GM23248 (cell line): ENCODE data around the gene DNPEP. TPM values are rescaled to one million over a fixed set of nuclear protein-coding genes. Genes with fewer than 3 reads are reported as not detected.

Source experiments
- DNase-seq: peaks from one replicate; pipeline ENCODE4 v3.0.0-alpha.2; 2015
- H2AFZ ChIP-seq: fragments of 200-600 bp; sonication (generic); 2 replicates; pipeline ENCODE4 v1.6.1; 2016; ENCODE audit warnings: antibody characterized with exemption
- H3F3A ChIP-seq: fragments of 200-600 bp; sonication (generic); 2 replicates; pipeline ENCODE4 v1.6.1; 2016; ENCODE audit warnings: mild to moderate bottlenecking, antibody characterized with exemption, mixed run types; ENCODE audit not compliant: insufficient read depth
- H3K27ac ChIP-seq: fragments of 200-600 bp; sonication (generic); 2 replicates; pipeline ENCODE4 v1.5.1; 2016; ENCODE audit warnings: mild to moderate bottlenecking
- H3K27me3 ChIP-seq: fragments of 200-600 bp; sonication (generic); replicated peaks from 2 replicates; pipeline ENCODE4 v1.6.1; 2016; ENCODE audit warnings: mild to moderate bottlenecking; ENCODE audit not compliant: insufficient read depth
- H3K36me3 ChIP-seq: fragments of 200-600 bp; sonication (generic); 2 replicates; pipeline ENCODE4 v1.6.1; 2016; ENCODE audit warnings: low read depth, mild to moderate bottlenecking
- H3K4me1 ChIP-seq: fragments of 200-600 bp; sonication (generic); 2 replicates; pipeline ENCODE4 v1.6.1; 2016; ENCODE audit warnings: mild to moderate bottlenecking; ENCODE audit not compliant: insufficient read depth
- H3K4me2 ChIP-seq: fragments of 200-600 bp; sonication (generic); one replicate; pipeline ENCODE4 v1.6.1; 2016; ENCODE audit warnings: mild to moderate bottlenecking; ENCODE audit not compliant: unreplicated experiment
- H3K4me3 ChIP-seq: fragments of 200-600 bp; sonication (generic); 2 replicates; pipeline ENCODE4 v1.5.1; 2016; ENCODE audit warnings: mild to moderate bottlenecking
- H3K79me2 ChIP-seq: fragments of 200-600 bp; sonication (generic); 2 replicates; pipeline ENCODE4 v1.6.1; 2016; ENCODE audit warnings: mild to moderate bottlenecking; ENCODE audit not compliant: insufficient read depth
- H3K9ac ChIP-seq: fragments of 200-600 bp; sonication (generic); 2 replicates; pipeline ENCODE4 v1.6.1; 2016; ENCODE audit warnings: mild to moderate bottlenecking
- H3K9me2 ChIP-seq: fragments of 200-600 bp; sonication (generic); 2 replicates; pipeline ENCODE4 v1.6.1; 2016; ENCODE audit warnings: mixed run types, mild to moderate bottlenecking, moderate library complexity; ENCODE audit not compliant: insufficient read depth
- H3K9me3 ChIP-seq: fragments of 200-600 bp; sonication (generic); one replicate; pipeline ENCODE4 v1.6.1; 2017; ENCODE audit warnings: low read depth
- H4K20me1 ChIP-seq: fragments of 200-600 bp; sonication (generic); 2 replicates; pipeline ENCODE4 v1.6.0; 2016; ENCODE audit not compliant: insufficient read depth
- EZH2 ChIP-seq: fragments of 200-600 bp; sonication (generic); IDR thresholded peaks from 2 replicates; pipeline ENCODE4 v1.6.1; 2018; ENCODE audit warnings: antibody characterized with exemption, mild to moderate bottlenecking; ENCODE audit not compliant: insufficient read depth, poor library complexity, severe bottlenecking
- EZH2phosphoT487 ChIP-seq: fragments of 200-600 bp; sonication (generic); IDR thresholded peaks from 2 replicates; pipeline ENCODE4 v1.6.1; 2018; ENCODE audit warnings: antibody characterized with exemption, moderate library complexity, mild to moderate bottlenecking, low read depth; ENCODE audit not compliant: insufficient read depth
- WGBS, 2 experiments: methylation state at CpG; one replicate each; pipeline ENCODE4 v1.1.6; 2015 to 2017; ENCODE audit warnings: low lambda C conversion rate in 2 of 2, low coverage in 1 of 2; ENCODE audit errors: missing lambda C conversion rate in 2 of 2; 5-methylcytosine and 5-hydroxymethylcytosine counted together
- in situ Hi-C: fragments of 300-500 bp; cut with MboI; formaldehyde crosslinking; loops from 2 replicates; pipeline ENCODE4 v1.15.0; 2020
- polyA plus RNA-seq: library from polyadenylated mRNA; unstranded; fragments of >200 nt; fragmentation: Nextera tagmentation; extraction: Ambion mirVana; gene quantifications from 2 replicates; pipeline ENCODE4 v1.2.1, GENCODE V29; 2016
- total RNA-seq: library from RNA; depleted of rRNA; stranded (reverse); fragments of >200 nt; shearing (Covaris generic); gene quantifications from 2 replicates; pipeline ENCODE4 v1.2.3, GENCODE V29; 2014

DNPEP gene
- total and polyA plus RNA-seq, 2 experiments from 2014 or later: 57.5 to 79.8 TPM

GRCh38 chr2:219335373-219335786, 52.3 kb downstream of the DNPEP start:
- Histone ChIP-seq H3K9me2 (no peaks in the 10 kb centered on the region), H3K27me3 (peaks cover 59% of the 10 kb centered on the region), H3K79me2 (no peaks in the 10 kb centered on the region), H3K9me3 (no peaks in the 10 kb centered on the region), H3K4me1 (no peaks in the 10 kb centered on the region), H3K4me3 (no peak overlapping the region), H3F3A (no peaks in the 10 kb centered on the region), H4K20me1 (no peaks in the 10 kb centered on the region), H3K4me2 (no peak overlapping the region), H3K36me3 (no peaks in the 10 kb centered on the region), H2AFZ (no peak overlapping the region), H3K9ac (no peak overlapping the region), H3K27ac (no peak overlapping the region)
- WGBS, 2 experiments: 35 to 40% methylated on average over 5 of the region's 5 CpGs
- in situ Hi-C loops: no loop called here
- DNase-seq: no peak
- no peak for TF ChIP-seq EZH2phosphoT487
- no peak for TF ChIP-seq EZH2

GRCh38 chr2:219334076-219334475, 53.6 kb downstream of the DNPEP start:
- Histone ChIP-seq H3K27ac (no peak overlapping the region), H4K20me1 (no peaks in the 10 kb centered on the region), H3K36me3 (no peaks in the 10 kb centered on the region), H3K9me3 (no peaks in the 10 kb centered on the region), H3K27me3 (peaks cover 59% of the 10 kb centered on the region), H3K79me2 (no peaks in the 10 kb centered on the region), H3F3A (no peaks in the 10 kb centered on the region), H3K4me3 (no peak overlapping the region), H3K4me1 (no peaks in the 10 kb centered on the region), H3K9ac (no peak overlapping the region), H2AFZ (no peak overlapping the region), H3K9me2 (no peaks in the 10 kb centered on the region), H3K4me2 (no peak overlapping the region)
- in situ Hi-C loops: no loop called here
- DNase-seq: no peak
- WGBS, 2 experiments: 56 to 66% methylated on average over 2 of the region's 2 CpGs
- TF ChIP-seq EZH2 (no peak), EZH2phosphoT487 (no peak)

GRCh38 chr2:219332542-219332941, 55.2 kb downstream of the DNPEP start, which contains the start of gene RESP18:
Gene RESP18, minus strand, starts transcription at chr2:219332744.
- Histone ChIP-seq H3K27ac (no peak within 1 kb of the TSS), H2AFZ (no peak within 1 kb of the TSS), H3K27me3 (peaks cover 55% of the 10 kb centered on the region), H3K4me2 (no peak within 1 kb of the TSS), H3K36me3 (no peaks in the 10 kb centered on the region), H3K9me3 (no peaks in the 10 kb centered on the region), H3K4me3 (no peak within 1 kb of the TSS), H3K9ac (no peak within 1 kb of the TSS), H3K79me2 (no peaks in the 10 kb centered on the region), H4K20me1 (no peaks in the 10 kb centered on the region), H3F3A (no peaks in the 10 kb centered on the region), H3K9me2 (no peaks in the 10 kb centered on the region), H3K4me1 (no peaks in the 10 kb centered on the region)
- TF ChIP-seq EZH2: no peak
- TF ChIP-seq EZH2phosphoT487: no peak
- in situ Hi-C loops: no loop called here
- DNase-seq: no peak
- 2 to 5% methylated on average over 22 to 23 of the region's 24 CpGs for WGBS, 2 experiments

- Histone ChIP-seq H3K27ac (no peak overlapping the region), H3K9me2 (no peaks in the 10 kb centered on the region), H3K4me2 (no peak overlapping the region), H3K9ac (no peak overlapping the region), H3K4me1 (no peaks in the 10 kb centered on the region), H3K4me3 (no peak overlapping the region), H3F3A (no peaks in the 10 kb centered on the region), H3K36me3 (no peaks in the 10 kb centered on the region), H4K20me1 (no peaks in the 10 kb centered on the region), H2AFZ (no peak overlapping the region), H3K9me3 (no peaks in the 10 kb centered on the region), H3K79me2 (no peaks in the 10 kb centered on the region), H3K27me3 (peaks cover 50% of the 10 kb centered on the region)
- 13 to 17% methylated on average over 34 to 38 of the region's 39 CpGs for WGBS, 2 experiments
- DNase-seq: peak; percentile 61
- no peak for TF ChIP-seq EZH2
- TF ChIP-seq EZH2phosphoT487: no peak
- in situ Hi-C loops: no loop called here
Measured at GRCh38 chr2:219331560-219332213, 56.0 kb downstream of the DNPEP start.
